Measurements from ENCODE around the gene PTPRM. TPM values are rescaled to one million over a fixed set of nuclear protein-coding genes. Genes with fewer than 3 reads are reported as not detected.

Gene PTPRM
- polyA plus RNA-seq, 1 donor from 2014 or later = 126 TPM

DNA sequence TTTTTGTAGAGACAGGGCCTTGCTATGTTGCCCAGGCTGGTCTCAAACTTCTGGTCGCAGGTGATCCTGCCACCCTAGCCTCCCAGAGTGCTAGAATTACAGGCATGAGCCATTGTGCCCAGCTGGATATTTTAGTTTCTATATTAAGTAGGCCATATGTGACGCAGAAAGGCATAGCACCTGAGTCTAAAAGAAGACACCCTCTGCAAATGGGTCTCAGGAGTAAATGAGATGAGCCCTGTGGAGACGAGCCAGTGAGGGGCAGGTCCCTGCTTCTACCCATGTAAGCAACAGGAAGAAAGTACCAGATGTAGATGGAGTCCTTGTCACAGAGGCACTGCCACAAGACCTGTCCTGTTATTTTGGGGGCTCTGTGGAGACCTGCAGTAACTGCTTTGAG is 322.4 kb downstream of the PTPRM start:
- Histone ChIP-seq H3K4me3 (ENCODE audit: low read length) (no peak overlapping the region), H3K9me3 (ENCODE audit: low read length) (no peaks in the 10 kb centered on the region), H3K9me2 (ENCODE audit: insufficient read depth, low read length) (no peaks in the 10 kb centered on the region), H3K36me3 (ENCODE audit: insufficient read depth, low read length) (no peaks in the 10 kb centered on the region), H3K27ac (ENCODE audit: low read length) (no peak overlapping the region), H3K4me2 (ENCODE audit: low read length) (no peak overlapping the region), H3K27me3 (ENCODE audit: insufficient read depth, low read depth, low read length) (no peaks in the 10 kb centered on the region), H3F3A (ENCODE audit: insufficient read depth, low read length, poor library complexity, severe bottlenecking) (no peaks in the 10 kb centered on the region), H2AFZ (ENCODE audit: low read depth, low read length) (no peak overlapping the region), H3K9ac (ENCODE audit: low read length) (no peak overlapping the region), H4K20me1 (ENCODE audit: insufficient read depth) (no peaks in the 10 kb centered on the region), H3K79me2 (replicated peaks; ENCODE audit: insufficient read depth, low read length) (no peaks in the 10 kb centered on the region)
- TF ChIP-seq EP300 (conservative IDR thresholded peaks at IDR 0.05; ENCODE audit: poor library complexity, severe bottlenecking) (no peak), RAD21 (conservative IDR thresholded peaks at IDR 0.05) (no peak), POLR2AphosphoS5 (IDR thresholded peaks at IDR 0.05) (no peak), EZH2 (IDR thresholded peaks at IDR 0.05; ENCODE audit: borderline replicate concordance, insufficient read depth, low read length, poor library complexity, severe bottlenecking) (no peak)
- TF ChIP-seq, protein P1, sequence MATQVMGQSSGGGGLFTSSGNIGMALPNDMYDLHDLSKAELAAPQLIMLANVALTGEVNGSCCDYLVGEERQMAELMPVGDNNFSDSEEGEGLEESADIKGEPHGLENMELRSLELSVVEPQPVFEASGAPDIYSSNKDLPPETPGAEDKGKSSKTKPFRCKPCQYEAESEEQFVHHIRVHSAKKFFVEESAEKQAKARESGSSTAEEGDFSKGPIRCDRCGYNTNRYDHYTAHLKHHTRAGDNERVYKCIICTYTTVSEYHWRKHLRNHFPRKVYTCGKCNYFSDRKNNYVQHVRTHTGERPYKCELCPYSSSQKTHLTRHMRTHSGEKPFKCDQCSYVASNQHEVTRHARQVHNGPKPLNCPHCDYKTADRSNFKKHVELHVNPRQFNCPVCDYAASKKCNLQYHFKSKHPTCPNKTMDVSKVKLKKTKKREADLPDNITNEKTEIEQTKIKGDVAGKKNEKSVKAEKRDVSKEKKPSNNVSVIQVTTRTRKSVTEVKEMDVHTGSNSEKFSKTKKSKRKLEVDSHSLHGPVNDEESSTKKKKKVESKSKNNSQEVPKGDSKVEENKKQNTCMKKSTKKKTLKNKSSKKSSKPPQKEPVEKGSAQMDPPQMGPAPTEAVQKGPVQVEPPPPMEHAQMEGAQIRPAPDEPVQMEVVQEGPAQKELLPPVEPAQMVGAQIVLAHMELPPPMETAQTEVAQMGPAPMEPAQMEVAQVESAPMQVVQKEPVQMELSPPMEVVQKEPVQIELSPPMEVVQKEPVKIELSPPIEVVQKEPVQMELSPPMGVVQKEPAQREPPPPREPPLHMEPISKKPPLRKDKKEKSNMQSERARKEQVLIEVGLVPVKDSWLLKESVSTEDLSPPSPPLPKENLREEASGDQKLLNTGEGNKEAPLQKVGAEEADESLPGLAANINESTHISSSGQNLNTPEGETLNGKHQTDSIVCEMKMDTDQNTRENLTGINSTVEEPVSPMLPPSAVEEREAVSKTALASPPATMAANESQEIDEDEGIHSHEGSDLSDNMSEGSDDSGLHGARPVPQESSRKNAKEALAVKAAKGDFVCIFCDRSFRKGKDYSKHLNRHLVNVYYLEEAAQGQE (IDR thresholded peaks at IDR 0.05; ENCODE audit: borderline replicate concordance) = no peak

DNA sequence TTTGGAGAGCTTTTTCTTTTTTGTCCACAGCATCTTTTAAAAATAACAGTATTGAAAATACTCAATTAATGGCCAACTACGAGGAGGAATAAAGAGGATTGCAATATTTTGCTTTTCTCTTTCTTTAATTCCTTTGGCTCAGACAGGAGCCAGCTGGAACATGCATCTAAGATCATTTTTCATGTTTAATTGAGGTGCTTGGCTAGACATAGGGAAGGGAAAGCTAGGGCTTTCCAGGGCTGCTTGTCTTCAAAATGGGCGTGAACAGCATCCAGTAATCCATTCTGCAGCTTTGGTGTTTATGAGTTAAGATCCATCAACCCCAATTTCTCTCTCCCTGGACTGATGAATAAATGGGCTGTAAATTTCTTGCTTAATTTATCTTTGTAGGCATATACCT is 323.0 kb downstream of the PTPRM start:
- no peaks in the 10 kb centered on the region for H3K79me2 ChIP-seq (replicated peaks; ENCODE audit: insufficient read depth, low read length)
- TF ChIP-seq MXI1 (conservative IDR thresholded peaks at IDR 0.05; ENCODE audit: poor library complexity, severe bottlenecking) (no peak), POLR2AphosphoS5 (IDR thresholded peaks at IDR 0.05) (no peak), RAD21 (conservative IDR thresholded peaks at IDR 0.05) (no peak), EP300 (conservative IDR thresholded peaks at IDR 0.05; ENCODE audit: poor library complexity, severe bottlenecking) (no peak), TAF1 (IDR thresholded peaks at IDR 0.05; ENCODE audit: low read depth) (no peak), SMC3 (conservative IDR thresholded peaks at IDR 0.05; ENCODE audit: poor library complexity) (no peak), EZH2 (IDR thresholded peaks at IDR 0.05; ENCODE audit: borderline replicate concordance, insufficient read depth, low read length, poor library complexity, severe bottlenecking) (no peak)
- TF ChIP-seq, protein P1 (IDR thresholded peaks at IDR 0.05; ENCODE audit: borderline replicate concordance) = no peak
- TF ChIP-seq, protein P2, sequence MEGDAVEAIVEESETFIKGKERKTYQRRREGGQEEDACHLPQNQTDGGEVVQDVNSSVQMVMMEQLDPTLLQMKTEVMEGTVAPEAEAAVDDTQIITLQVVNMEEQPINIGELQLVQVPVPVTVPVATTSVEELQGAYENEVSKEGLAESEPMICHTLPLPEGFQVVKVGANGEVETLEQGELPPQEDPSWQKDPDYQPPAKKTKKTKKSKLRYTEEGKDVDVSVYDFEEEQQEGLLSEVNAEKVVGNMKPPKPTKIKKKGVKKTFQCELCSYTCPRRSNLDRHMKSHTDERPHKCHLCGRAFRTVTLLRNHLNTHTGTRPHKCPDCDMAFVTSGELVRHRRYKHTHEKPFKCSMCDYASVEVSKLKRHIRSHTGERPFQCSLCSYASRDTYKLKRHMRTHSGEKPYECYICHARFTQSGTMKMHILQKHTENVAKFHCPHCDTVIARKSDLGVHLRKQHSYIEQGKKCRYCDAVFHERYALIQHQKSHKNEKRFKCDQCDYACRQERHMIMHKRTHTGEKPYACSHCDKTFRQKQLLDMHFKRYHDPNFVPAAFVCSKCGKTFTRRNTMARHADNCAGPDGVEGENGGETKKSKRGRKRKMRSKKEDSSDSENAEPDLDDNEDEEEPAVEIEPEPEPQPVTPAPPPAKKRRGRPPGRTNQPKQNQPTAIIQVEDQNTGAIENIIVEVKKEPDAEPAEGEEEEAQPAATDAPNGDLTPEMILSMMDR (IDR thresholded peaks at IDR 0.05; ENCODE audit: poor library complexity, severe bottlenecking) = no peak

More for the DNA sequence above, 323.0 kb downstream of the PTPRM start:
- Histone ChIP-seq H3K4me2 (ENCODE audit: low read length) (no peak overlapping the region), H3K4me3 (ENCODE audit: low read length) (no peak overlapping the region), H3K27me3 (ENCODE audit: insufficient read depth, low read depth, low read length) (no peaks in the 10 kb centered on the region), H3K27ac (ENCODE audit: low read length) (no peak overlapping the region), H2AFZ (ENCODE audit: low read depth, low read length) (no peak overlapping the region), H3K9me3 (ENCODE audit: low read length) (no peaks in the 10 kb centered on the region), H4K20me1 (ENCODE audit: insufficient read depth) (no peaks in the 10 kb centered on the region), H3K9ac (ENCODE audit: low read length) (no peak overlapping the region), H3K9me2 (ENCODE audit: insufficient read depth, low read length) (no peaks in the 10 kb centered on the region), H3K36me3 (ENCODE audit: insufficient read depth, low read length) (no peaks in the 10 kb centered on the region), H3F3A (ENCODE audit: insufficient read depth, low read length, poor library complexity, severe bottlenecking) (no peaks in the 10 kb centered on the region)
